NCI-H2029 (cell line): ENCODE measurements around the gene TMEM175.

ENCODE experiments used
- DNase-seq: peaks from one replicate; lab custom pipeline; 2025; lab: John Stamatoyannopoulos, UW

Gene TMEM175

DNA sequence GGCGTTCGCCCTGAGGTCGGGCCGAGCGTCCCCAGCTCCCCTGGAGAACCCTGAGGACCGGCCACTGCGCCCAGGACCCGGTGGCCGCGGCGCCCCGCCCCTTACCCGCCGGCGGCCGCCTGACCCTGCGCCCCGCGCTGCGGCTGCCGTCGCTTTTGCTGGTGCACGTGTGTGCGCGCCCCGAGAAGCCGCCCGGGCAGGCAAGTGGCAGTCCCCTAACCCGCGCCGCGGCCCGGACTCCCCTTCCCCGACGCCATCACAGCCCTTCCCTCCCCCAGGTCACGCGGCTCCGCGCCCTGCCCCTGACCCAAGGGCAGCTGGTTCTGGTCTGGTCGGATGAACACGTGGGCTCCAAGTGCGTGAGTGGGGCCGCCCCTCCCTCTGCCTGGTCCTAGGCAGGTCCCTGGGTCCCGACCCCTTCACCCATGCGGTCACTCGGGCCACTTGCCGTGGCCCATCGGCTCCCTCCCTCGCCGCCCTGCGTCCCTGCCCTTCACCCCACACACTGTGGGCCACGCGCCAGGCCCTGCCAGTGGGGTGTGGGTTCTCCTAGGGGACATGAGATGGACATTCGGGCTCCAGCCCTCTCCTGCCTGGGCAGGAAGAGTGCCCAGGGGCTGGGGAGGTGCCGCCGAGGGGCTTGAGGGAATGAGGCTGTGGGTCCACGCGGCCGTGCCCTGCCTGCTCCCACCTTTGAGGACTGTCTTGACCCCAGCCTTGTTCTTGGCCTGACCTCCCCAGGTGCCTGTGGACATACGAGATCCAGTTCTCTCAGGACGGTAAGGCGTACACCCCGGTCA, 71.2 kb downstream of the TMEM175 start:
- DNase-seq, result no peak

DNA sequence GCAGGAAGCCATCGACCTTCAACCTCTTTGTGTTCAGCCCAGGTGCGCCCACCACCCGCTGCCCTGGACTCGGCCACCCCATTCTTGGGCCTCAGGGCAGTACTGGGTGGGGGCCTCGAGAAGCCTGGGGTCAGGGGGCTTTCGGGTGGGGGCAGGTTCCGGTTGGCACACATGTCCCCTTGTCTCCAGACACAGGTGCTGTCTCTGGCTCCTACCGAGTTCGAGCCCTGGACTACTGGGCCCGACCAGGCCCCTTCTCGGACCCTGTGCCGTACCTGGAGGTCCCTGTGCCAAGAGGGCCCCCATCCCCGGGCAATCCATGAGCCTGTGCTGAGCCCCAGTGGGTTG, 71.8 kb downstream of the TMEM175 start:
- no peak for DNase-seq

DNA sequence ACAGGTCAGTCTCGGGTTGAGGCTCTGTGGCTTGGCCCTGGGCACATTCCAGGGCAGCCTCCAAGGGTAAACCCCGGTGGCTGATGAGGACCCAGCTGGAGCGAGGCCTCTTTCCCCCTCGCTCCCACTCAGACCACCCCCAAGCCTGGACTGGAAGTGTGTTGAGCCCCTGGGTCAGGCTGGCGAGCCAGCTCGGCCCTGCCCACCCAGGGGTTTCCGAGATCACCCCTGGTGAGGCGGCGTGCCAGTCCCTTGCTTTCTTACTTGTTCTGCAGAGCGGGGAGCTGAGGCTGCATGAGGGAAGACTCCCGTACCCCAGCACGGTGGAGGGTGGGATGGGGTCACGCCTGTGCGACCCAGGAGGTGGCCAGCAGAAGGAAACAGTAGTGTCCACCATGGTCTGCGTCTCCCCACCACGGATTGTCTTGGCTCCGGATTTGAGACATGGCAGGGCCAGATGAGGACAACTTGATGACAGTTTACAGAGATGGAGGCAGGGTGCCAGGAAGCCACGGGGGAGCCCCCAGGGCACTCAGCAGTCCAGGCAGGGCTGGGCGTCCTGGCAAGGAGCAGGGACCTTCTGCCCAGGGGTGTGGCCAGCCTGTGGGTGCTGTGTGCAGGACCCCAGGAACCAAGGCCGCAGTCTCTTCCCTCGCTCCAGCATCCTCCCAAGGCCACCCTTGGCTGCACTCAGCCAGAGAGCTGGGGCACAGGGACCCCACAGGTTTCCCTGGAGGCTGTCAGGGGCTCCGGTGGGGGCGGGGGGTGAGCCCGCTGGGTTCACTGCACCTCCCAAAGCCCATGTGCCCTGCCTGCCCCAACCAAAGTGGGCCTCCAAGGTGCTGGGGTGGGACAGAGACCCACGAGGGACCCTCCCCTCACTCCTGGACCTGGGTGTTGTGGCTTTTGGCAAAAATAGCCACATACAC, 72.6 kb downstream of the TMEM175 start:
- DNase-seq, result no peak

DNA sequence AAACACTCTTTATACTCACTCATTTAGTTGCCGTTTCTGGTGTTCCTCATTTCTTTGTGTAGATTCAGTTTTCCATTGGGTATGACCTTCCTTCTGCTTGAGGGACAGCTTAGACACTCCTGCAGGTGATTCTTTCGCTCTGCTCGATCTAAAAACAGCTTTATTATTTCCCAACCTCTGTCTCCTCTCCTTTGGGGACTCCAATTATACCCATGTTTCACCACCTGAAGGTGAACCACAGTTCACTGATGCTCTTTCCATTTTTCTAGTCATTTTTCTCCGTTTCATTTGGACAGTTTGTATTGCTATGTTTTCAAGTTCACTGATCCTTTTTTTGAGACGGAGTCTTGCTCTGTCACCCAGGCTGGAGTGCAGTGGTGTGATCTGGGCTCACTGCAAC, 74.6 kb downstream of the TMEM175 start:
- no peak for DNase-seq
